HFFc6 (cell line): ENCODE data around the gene ROBO1. TPM values are rescaled to one million over a fixed set of nuclear protein-coding genes. Genes with fewer than 3 reads are reported as not detected.

Experiments
- DNase-seq: peaks from one replicate; pipeline ENCODE4 v3.0.0-alpha.2; 2018
- H3K27ac Mint-ChIP-seq: 2 replicates; pipeline ENCODE4 v1.8.0; 2020; ENCODE audit warnings: mild to moderate bottlenecking, mixed read lengths
- H3K27me3 Mint-ChIP-seq: 2 replicates; pipeline ENCODE4 v1.8.0; 2021; ENCODE audit warnings: mild to moderate bottlenecking, moderate library complexity, mixed read lengths; ENCODE audit not compliant: insufficient read depth
- H3K36me3 Mint-ChIP-seq: 2 replicates; pipeline ENCODE4 v1.8.0; 2021; ENCODE audit warnings: low read depth, mixed read lengths
- H3K4me1 Mint-ChIP-seq: 2 replicates; pipeline ENCODE4 v1.8.0; 2020; ENCODE audit warnings: low read depth, mixed read lengths
- H3K4me3 Mint-ChIP-seq: 2 replicates; pipeline ENCODE4 v1.8.0; 2020; ENCODE audit warnings: mild to moderate bottlenecking, moderate library complexity, mixed read lengths
- H3K9me3 Mint-ChIP-seq: 2 replicates; pipeline ENCODE4 v1.8.0; 2020; ENCODE audit warnings: mild to moderate bottlenecking, mixed read lengths
- total RNA-seq, 6 experiments: library from RNA; stranded (reverse); fragmentation: NEBNext Ultra II Directional; extraction: Animal tissue kit (Norgen Biotek cat#: 25700); gene quantifications; 2 replicates in 1 of 6; 3 replicates in 5 of 6; pipeline ENCODE4 v1.2.3, GENCODE V29; 2021
- TF ChIP-seq, protein P1 (sequence below): fragments of 200-600 bp; sonication (generic); IDR thresholded peaks from 2 replicates; pipeline ENCODE4 v1.5.0; 2021; ENCODE audit warnings: antibody characterized with exemption, mild to moderate bottlenecking

The ROBO1 gene
- total RNA-seq, 6 experiments from 2014 or later, result 38.7 to 51.3 (median 41.7) TPM

DNA sequence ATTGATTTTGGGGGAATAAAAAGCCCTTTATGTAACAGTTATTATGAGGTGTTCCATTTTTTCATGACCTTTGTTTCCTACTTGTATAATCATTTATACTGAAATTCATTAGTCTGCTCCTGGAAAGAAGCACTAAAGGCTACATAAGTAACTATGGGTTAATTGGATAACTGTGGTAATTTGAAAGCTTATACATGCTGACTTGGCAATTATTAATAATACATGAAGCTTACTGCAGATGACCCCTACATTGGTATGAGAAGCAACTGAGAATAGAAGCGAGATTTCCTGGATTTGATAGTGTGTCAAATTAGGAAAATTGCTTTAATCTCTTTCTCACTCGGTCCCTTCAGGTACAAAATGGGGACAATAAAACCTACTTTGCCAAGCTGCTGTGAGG lies 658.0 kb downstream of the ROBO1 start:
- Mint-ChIP-seq H3K27ac (no peak overlapping the region), H3K4me3 (no peak overlapping the region), H3K4me1 (no peaks in the 10 kb centered on the region), H3K27me3 (peaks cover 2% of the 10 kb centered on the region; the same call in 1 of the 2 replicates), H3K9me3 (no peaks in the 10 kb centered on the region), H3K36me3 (no peaks in the 10 kb centered on the region)
- DNase-seq, result no peak
- TF ChIP-seq, protein P1, sequence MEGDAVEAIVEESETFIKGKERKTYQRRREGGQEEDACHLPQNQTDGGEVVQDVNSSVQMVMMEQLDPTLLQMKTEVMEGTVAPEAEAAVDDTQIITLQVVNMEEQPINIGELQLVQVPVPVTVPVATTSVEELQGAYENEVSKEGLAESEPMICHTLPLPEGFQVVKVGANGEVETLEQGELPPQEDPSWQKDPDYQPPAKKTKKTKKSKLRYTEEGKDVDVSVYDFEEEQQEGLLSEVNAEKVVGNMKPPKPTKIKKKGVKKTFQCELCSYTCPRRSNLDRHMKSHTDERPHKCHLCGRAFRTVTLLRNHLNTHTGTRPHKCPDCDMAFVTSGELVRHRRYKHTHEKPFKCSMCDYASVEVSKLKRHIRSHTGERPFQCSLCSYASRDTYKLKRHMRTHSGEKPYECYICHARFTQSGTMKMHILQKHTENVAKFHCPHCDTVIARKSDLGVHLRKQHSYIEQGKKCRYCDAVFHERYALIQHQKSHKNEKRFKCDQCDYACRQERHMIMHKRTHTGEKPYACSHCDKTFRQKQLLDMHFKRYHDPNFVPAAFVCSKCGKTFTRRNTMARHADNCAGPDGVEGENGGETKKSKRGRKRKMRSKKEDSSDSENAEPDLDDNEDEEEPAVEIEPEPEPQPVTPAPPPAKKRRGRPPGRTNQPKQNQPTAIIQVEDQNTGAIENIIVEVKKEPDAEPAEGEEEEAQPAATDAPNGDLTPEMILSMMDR, result no peak

DNA sequence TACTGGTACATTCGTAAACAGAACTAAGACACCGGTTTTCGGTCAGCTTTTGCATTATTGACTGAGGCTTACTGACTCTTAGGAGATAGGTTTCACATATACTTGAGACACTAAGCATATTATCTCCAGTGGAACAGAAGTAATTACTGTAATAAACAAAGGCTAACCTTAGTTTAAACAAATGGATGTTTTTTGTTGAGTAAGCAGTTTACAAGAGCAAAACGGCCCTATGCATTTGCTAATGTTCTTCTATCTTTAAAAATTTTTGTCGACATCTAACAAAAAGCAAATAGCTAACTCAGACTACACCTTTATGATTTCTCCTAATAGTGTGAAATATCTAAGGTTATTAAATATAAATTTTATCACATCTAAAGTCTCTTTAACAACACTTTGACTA lies 664.5 kb downstream of the ROBO1 start:
- H3K36me3 Mint-ChIP-seq, result no peaks in the 10 kb centered on the region
- no peak overlapping the region for H3K27ac Mint-ChIP-seq
- no peaks in the 10 kb centered on the region for H3K9me3 Mint-ChIP-seq
- TF ChIP-seq, protein P1, result no peak
- H3K27me3 Mint-ChIP-seq, result no peaks in the 10 kb centered on the region; the same call in none of the 2 replicates
- H3K4me1 Mint-ChIP-seq, result no peaks in the 10 kb centered on the region
- no peak for DNase-seq
- no peak overlapping the region for H3K4me3 Mint-ChIP-seq

DNA sequence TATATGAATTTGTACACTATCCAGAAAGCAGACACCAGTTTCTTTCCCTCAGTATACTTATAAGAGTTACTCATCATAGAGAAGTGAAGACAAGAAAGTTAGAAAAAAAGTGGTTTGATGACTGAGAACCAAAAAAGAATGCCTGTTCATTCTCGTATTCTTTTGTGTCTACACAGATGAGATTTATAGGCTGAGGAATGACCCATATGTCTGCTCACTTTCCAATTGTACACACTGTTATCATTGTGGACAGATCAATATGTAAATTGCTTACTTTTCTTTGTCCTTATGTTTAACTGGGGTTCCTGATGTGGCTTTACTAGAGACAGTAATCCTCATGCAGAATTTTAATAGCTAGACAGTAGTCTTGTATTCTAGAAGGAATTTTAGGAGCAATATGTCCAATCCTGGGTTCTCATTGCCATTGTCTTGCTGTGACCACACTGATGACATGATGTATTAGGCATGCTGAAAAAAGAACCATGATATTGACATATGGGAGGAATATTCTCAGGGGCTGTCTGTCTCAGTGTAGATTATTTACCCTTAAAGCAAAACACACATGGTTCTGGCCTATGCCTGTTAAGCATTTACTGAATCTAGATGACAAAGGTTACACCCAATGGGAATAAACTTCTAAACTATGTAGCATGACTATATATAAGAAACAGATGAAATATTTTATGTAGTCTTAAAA lies 669.7 kb downstream of the ROBO1 start:
- no peak for DNase-seq

DNA sequence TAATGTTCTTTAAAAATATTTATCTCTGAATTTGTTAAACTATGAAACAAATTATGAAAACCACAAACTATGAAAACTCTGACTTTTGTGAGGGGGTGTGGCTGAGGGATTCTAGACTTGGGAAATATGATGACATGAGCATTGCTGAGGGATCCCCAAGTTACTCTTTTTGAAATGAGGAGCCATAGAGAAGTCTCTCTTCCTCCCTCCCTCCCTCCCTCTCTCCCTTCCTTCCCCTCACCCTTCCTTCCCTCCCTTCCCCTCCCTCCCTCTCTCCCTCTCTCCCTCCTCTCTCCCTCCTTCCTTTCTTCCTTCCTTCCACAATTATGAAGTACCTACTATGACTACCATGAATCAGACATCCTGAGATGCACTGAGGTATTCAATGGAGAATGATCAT lies 673.1 kb downstream of the ROBO1 start:
- H3K27ac Mint-ChIP-seq, result no peak overlapping the region
- TF ChIP-seq, protein P1, result no peak

More for the DNA sequence above, 669.7 kb downstream of the ROBO1 start:
- no peaks in the 10 kb centered on the region for H3K9me3 Mint-ChIP-seq
- no peaks in the 10 kb centered on the region; the same call in 1 of the 2 replicates for H3K27me3 Mint-ChIP-seq
- TF ChIP-seq, protein P1, result no peak
- H3K4me3 Mint-ChIP-seq, result no peak overlapping the region
- no peak overlapping the region for H3K27ac Mint-ChIP-seq
- H3K4me1 Mint-ChIP-seq, result no peaks in the 10 kb centered on the region
- no peaks in the 10 kb centered on the region for H3K36me3 Mint-ChIP-seq

DNA sequence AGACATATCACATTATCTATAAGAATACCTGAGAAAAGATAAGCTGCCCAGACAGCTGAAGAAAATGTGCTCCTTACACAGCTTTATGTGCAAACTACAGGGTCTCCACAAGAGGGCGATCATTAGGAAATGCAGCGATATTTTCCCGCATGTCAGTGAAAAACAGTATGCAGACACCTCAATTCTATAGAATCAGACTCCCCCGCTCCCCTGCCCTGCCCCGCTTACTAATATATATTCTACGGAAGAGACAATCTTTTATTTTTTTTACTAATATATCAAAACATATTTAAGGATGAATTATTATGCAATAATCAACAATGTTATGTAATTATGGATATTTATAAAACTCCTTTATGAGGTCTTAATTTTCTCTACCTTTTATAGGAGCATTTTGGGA lies 681.3 kb downstream of the ROBO1 start:
- peaks cover 7% of the 10 kb centered on the region for H3K4me1 Mint-ChIP-seq
- no peaks in the 10 kb centered on the region; the same call in 1 of the 2 replicates for H3K27me3 Mint-ChIP-seq
- TF ChIP-seq, protein P1, result peak; percentile 93
- peak; percentile 44 for DNase-seq
- no peak overlapping the region for H3K27ac Mint-ChIP-seq
- H3K4me3 Mint-ChIP-seq, result no peak overlapping the region
- no peaks in the 10 kb centered on the region for H3K9me3 Mint-ChIP-seq
- no peaks in the 10 kb centered on the region for H3K36me3 Mint-ChIP-seq

More for the DNA sequence above, 673.1 kb downstream of the ROBO1 start:
- H3K4me3 Mint-ChIP-seq, result no peak overlapping the region
- no peak for DNase-seq
- no peaks in the 10 kb centered on the region for H3K4me1 Mint-ChIP-seq
- H3K9me3 Mint-ChIP-seq, result no peaks in the 10 kb centered on the region
- no peaks in the 10 kb centered on the region for H3K36me3 Mint-ChIP-seq
- H3K27me3 Mint-ChIP-seq, result no peaks in the 10 kb centered on the region; the same call in 1 of the 2 replicates
